Activated CD4-positive, CD25-positive, alpha-beta regulatory T cell treated with anti-CD3 and anti-CD28 coated beads, Interleukin-2, amount 50 U/mL, for 72 hours (primary cell): ENCODE measurements around the gene VMAC.
"Not testable (repeated sequence)": the region's sequence is repeated elsewhere in the genome, so short reads cannot be mapped to it uniquely, and the experiment has no call there.

Experiments
- DNase-seq: peaks from one replicate; pipeline ENCODE4 v3.0.0; 2021

Gene VMAC, protein sequence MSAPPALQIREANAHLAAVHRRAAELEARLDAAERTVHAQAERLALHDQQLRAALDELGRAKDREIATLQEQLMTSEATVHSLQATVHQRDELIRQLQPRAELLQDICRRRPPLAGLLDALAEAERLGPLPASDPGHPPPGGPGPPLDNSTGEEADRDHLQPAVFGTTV

DNA sequence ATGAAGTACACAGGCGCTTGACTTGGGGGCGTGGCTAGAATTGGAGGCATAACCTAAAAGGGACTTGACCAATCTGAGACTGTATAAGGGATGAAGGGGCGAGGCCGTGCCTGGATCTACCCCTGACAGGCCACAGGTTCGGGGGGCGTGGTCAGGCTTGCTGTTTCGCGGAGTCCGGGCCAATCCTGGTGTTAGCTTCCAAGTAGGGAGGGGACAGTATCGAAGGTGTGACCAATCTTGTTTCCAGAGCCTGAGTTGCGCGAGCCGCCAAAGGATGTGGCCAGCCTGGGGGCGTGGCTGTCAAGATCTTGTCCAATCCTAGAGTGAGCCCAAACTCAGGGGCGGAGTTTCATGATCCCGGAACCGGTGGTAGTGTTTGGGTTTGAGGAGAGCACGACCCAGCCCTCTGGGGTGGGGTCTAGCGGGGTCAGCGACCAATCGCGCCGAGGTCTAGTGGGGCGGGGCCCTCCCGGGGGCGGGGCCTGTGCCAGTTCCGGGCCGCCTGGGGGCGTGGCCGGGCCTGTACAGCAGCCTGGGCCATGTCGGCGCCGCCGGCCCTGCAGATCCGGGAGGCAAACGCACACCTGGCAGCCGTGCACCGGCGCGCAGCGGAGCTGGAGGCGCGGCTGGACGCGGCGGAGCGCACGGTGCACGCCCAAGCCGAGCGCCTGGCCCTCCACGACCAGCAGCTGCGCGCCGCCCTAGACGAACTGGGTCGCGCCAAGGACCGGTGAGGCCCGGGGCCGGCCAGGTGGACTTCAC lies at the start of gene VMAC:
Gene VMAC (plus strand): TSS at position 521 of the 762 bp plus-strand sequence. CDS start 19 bp downstream, at position 540.
- peak; percentile 100 for DNase-seq

- not testable (repeated sequence) for DNase-seq
Observed at GRCh38 chr19:5855151-5855550, 49.5 kb upstream of the VMAC start.

DNA sequence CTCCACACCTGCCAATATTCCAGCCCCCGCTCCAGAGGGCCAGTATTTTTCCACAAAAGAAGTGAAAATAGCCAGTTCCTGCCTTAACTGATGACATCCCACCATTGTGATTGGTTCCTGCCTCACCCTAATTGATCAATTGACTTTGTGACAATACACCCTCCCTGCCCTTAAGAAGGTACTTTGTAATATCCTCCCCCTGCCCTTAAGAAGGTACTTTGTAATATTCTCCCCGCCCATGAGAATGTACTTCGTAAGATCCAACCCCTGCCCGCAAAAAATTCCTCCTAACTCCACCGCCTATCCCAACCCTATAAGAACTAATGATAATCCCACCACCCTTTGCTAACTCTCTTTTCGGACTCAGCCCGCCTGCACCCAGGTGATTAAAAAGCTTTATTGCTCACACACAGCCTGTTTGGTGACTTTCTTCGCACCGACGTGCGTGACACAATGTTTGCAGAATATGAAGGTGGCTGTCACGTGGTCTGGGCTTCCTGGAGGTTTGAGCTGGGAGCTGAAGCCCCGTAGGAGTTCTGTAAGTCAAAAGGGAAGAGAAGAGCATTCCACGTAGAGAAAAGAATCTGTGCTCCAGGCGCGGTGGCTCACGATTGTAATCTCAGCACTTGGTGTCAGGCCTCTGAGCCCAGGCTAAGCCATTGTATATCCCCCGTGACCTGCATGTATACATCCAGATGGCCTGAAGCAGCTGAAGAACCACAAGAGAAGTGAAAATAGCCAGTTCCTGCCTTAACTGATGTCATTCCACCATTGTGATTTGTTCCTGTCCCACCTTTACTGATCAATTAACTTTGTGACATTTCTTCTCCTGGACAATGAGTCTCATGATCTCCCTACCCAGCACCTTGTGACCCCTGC lies 47.2 kb upstream of the VMAC start:
- DNase-seq = no peak

DNA sequence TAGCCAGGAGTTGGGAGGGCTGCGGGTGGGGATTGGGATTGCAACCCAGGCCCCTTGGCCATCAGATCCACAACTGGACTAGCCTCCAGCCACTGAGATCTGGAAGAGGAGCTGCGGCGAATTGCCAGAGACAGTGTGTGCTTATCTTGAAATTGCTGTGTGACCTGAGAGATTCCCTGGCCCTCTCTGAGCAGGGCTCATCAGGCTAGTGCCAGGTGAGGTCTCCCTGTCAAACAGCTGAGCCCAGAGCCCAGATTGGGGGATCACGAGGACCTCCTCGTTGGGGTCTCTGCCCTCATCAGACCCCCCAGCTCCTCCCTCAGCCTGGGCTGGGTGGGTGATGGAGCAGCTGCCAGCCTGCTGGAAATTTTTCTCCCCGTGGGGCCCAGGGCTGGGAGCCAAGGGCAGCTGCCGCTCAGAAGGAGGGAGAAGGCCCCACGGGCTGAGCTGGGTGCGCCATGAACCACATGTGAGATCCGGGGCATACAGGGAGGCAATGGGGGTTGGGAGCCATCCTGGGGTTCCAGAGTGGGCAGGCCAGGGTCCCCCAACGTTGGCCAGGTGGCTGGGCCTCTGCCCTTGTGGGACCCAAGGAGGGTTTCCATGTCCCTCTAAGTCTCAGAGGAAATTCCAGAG lies 41.5 kb upstream of the VMAC start:
- DNase-seq = no peak

DNA sequence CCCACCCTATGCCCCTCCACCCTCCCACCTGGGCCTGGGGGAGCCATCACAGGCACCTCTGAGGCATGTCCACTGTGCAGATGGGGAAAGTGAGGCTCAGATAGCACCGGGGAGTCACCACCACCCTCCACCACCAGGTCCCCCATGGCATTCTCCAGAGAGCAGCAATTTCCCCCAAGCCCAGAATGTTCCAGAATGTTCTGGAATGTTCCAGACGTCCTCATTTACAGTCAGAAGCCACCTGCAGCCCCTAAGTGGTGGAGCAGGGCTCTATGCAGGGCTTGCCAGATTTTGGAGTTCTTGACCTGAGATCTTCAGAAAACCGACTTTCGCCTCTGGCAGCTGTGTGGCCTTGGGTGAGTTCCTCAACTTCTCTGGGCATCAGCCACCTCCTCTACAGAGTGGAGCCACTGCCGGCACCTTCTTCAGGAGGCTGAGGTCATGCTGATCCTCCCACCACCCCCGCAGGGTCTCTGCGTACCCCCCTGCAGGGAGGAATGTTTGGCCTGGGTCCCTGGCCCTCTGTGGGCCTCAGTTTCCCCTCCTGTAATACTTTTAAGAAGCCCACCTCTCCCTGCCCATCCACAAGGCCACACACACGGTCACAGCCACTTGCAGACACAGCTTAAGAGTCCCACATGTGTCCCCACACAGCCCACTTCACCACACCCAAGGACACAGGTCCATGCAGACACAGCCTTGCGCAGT lies 40.5 kb upstream of the VMAC start:
- DNase-seq = no peak

DNA sequence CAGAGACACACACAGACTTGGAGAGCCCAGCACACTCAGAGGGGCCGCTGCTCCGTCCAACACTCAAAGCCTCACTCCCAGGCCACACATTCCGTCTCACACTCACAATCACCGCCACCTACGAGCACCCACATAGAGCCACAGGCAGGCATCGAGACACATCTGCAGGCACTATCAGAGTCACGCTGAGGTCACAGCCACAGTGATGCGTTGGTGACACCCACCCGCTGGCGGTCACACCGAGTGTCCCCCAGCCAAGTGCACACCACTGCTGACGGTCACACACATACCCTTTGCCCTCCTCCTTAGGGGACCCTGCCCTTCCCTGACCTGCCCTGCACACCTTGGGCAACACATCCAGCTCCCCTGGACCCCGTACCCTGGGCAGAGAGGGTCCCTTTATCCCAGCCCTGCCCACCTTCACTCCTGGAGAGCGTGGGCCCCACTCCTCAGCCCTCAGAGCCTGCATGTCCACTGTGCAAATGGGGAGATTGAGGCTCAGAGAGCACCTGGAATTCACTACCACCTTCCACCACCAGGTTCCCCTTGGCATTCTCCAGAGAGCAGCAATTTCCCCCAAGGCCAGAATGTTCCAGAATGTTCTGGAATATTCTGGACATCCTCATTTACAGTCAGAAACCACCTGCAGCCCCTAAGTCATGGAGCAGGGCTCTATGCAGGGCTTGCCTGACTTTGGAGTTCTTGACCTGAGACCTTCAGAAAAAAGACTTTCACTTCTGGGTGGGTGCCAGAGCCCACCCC lies 39.8 kb upstream of the VMAC start:
- no peak for DNase-seq

DNA sequence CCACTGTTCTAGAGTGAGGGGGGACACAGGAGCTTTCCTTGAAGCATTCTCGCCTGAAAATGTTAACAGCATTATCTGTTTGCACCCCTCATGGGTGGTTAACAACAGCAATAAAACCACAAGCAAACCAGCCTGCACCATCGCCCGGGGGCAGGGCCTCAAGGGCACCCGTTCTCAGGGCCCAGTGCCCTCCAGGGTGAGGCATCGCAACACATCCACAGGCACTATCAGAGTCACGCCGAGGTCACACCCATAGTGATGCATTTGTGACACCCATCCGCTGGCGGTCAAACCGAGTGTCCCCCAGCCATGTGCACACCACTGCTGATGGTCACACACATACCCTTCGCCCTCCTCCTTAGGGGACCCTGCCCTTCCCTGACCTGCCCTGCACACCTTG lies 38.9 kb upstream of the VMAC start:
- DNase-seq = no peak

DNA sequence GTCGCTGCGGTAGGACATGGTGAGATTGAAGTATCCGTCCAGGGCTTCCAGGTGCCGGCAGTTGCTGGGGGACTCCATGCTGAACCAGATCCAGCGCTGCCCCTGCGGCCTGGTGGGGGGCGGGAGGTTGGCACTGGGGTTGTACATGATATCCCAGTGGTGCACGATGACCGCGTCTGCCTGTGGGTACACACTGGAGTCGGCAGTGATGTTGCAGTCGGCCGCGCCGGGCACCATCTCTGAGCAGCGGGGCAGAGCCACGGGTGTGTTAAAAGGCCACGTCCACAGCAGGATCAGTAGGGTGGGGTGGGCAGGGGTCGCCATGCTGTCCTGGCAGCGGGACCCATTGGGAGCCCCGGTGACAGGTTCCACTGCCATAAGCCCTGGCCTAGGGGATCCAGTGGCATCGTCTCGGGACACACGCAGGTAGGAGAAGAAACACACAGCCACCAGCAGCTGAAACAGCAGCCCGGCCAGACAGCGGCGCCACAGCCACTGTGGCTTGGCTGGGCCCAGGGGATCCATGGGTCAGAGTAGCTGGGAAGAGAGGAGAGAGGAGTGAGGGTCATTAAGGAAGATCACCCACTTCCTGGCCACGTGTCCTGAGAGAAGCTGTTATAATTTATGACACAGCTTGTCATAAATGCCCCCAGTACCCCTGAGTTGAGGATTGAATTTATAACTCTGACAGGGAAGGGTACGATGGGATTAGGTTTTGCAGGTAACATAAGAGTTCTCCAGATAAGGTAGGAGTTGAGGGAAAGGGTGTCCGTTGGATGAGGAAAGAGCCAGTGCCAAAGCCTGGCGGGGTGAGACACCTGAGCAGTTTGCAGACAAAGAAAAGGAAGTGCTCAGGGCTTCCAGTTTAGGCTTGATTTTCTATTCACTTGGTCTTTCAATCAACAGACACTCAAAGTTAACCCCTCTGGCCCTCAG lies 37.2 kb upstream of the VMAC start:
- DNase-seq = no peak

DNA sequence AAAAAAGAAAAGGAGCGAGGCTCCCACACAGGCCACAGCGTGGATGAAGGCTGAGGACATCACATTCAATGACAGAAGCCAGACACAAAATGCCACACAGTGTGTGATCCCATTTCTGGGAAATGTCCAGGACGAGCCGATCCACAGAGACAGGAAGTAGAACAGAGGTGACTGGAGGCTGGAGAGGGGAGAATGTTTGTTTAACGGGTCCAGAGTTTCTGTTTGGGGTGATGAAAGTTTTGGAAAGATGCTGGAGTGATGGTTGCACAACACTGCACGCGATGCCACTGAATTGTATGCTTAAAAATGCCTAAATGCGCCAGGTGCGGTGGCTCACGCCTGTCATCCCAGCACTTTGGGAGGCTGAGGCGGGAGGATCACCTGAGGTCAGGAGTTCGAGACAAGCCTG lies 33.7 kb upstream of the VMAC start:
- no peak for DNase-seq

- DNase-seq = no peak
Observed at GRCh38 chr19:5873617-5874199, 31.0 kb upstream of the VMAC start.

DNA sequence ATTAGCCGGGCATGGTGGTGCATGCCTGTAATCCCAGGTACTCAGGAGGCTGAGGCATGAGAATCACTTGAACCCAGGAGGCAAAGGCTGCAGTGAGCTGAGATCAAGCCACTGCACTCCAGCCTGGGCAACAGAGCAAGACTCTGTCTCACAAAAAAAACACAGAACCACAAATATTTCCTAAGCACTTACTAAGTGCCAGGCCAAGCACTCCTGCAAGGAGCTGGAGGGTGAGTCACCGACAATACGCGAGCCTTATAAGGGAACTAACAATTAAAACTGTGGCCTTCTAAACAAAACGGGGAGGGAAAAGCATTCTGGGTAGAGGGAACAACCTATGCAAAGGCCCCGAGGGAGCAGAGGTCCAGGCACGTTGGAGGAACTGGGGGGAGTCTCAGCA lies 30.2 kb upstream of the VMAC start:
- DNase-seq = not testable (repeated sequence)

- no peak for DNase-seq
Observed at GRCh38 chr19:5877427-5877826, 27.2 kb upstream of the VMAC start.

GRCh38 chr19:5877882-5878281 lies 26.8 kb upstream of the VMAC start:
- no peak for DNase-seq

- no peak for DNase-seq
Observed at GRCh38 chr19:5880196-5880595, 24.5 kb upstream of the VMAC start.

- DNase-seq = no peak
Observed at GRCh38 chr19:5880604-5881078, 24.0 kb upstream of the VMAC start.

DNA sequence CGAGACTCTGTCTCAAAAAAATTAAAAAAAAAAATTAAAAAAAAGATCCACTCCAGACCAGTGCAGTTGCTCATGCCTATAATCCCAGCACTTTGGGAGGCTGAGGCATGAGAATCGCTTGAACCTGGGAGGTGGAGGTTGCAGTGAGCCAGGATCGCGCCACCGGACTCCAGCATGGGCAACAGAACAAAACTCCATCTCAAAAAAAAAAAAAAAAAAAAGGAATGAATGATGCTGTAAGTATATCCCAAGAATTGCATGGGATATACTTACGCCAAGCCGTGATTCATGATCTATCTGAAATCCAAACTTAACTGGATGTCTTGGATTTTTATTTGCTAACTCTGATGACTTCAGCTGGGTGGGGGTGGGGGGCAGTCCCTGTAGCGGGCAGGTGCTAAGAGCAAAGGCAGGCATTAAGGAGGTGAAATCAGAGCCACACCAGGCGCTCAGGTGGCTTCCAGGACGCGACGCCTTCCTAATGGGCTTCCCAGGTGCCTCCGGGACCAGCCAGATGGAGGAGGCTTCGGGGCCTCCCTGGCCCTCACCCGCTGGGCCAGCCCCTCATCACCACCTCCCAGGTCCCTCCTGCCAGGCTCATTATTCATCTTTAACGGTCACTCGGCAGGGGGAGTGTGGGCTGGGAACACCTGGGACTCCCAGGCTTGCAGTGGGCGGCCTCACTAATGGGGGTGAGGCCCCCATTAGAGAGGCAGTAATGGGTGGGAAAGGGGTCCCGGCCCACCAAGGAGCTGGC lies 23.0 kb upstream of the VMAC start:
- DNase-seq = no peak

DNA sequence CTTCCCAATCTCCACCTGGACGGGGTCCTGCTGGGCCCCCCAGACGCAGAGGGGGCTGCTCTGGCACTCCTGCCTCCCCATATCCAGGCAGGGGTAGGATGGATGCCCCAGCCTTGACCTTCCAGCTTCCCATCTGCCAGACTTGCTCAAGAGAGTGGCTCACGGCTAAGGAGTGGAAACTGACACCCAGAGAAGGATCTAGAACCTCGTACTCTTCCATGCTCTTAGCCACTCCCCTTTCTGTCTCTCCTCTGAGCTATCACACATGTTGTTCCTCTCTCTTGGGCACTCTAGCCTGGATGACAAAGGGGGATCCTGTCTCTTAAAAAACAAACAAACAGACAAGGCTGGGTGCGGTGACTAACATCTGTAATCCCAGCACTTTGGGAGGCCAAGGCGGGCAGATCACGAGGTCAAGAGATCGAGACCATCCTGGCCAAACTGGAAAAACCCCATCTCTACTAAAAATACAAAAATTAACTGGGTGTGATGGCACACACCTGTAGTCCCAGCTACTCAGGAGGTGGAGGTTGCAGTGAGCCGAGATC lies 22.2 kb upstream of the VMAC start:
- no peak for DNase-seq

GRCh38 chr19:5883157-5883873 lies 21.4 kb upstream of the VMAC start:
- DNase-seq = not testable (repeated sequence)
